MV-4-11 (cell line): ENCODE results near the gene PLEKHA7.

Experiments used
- DNase-seq: peaks from one replicate; lab custom pipeline; 2025; lab: John Stamatoyannopoulos, UW

PLEKHA7 gene

DNA sequence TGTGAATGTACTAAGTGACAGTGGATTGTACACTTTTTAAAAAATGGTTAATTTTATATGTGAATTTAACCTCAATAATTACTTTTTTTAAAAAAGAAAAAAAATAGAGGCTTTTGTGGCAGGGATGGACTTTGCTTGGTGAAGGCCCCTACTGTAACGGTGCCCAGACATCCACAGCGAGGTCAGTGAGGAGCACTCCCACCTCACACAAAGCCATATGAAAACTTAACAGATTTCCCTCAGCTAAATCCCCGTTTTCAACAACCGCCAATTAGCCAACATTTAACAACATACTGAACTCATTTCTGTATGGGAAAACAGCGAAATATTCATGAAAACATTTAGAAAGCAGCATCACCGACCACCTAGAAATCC is 276.4 kb downstream of the PLEKHA7 start:
- DNase-seq: no peak
